IPS DF 4.7 (cell line): Measurements from ENCODE around the gene FNDC3B.
"Not testable (repeated sequence)": the region's sequence is repeated elsewhere in the genome, so short reads cannot be mapped to it uniquely, and the experiment has no call there.

Experiments
- DNase-seq: peaks from one replicate; pipeline ENCODE4 v3.0.0-alpha.2; 2013; ENCODE audit warnings: low spot score; ENCODE audit errors: extremely low read depth

The FNDC3B gene

DNA sequence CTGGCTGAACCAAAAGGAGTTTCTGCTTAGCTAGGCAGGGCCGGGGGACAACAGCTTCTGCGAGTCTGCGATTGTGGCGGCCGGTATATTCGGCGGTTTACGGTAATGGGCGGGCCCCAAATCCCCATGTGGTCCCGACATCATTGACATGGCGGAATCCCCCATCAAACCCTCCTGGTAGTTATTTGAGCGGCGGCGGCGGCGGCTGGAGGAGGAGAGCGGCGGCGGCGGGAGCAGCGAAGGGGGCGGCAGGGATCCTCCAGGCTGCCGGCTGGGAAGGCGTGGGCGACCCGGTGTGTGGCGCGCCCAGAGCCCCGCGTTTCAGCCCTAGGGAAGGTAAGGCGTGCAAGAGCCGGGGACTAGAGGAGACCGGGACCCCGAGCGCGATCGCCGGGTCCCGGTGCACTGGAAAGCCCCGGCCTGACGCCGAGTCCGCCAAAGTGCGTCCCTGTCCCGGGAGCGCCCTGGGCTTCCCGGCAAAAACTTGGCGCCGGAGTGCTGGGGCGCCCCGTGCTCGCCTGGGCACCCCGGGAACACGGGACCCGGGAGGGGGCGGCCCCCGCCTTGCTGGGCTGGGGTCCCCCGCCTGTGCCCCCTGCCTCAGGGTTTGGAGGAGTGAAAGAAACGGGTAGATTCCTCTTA is at the start of gene FNDC3B:
FNDC3B (plus strand) TSS at position 143 of the 642 bp plus-strand sequence. CDS start 72,902 bp downstream, outside the sequence.
- DNase-seq: no peak

DNA sequence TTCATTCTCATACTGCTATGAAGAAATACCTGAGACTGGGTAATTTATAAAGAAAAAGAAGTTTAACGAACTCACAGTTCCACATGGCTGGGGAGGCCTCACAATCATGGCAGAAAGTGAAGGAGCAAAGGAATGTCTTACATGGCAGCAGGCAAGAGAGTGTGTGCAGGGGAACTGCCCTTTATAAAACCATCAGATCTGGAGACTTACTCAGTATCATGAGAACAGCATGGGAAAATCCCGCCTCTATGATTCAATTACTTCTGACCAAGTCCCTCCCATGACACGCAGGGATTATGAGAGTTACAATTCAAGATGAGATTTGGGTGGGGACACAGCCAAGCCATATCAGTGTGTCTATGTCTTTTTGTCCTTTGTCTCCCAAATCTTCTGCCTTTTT is 49.1 kb upstream of the FNDC3B start:
- not testable (repeated sequence) for DNase-seq

- DNase-seq: no peak
Observed at GRCh38 chr3:171991166-171991565, 48.2 kb upstream of the FNDC3B start.

DNA sequence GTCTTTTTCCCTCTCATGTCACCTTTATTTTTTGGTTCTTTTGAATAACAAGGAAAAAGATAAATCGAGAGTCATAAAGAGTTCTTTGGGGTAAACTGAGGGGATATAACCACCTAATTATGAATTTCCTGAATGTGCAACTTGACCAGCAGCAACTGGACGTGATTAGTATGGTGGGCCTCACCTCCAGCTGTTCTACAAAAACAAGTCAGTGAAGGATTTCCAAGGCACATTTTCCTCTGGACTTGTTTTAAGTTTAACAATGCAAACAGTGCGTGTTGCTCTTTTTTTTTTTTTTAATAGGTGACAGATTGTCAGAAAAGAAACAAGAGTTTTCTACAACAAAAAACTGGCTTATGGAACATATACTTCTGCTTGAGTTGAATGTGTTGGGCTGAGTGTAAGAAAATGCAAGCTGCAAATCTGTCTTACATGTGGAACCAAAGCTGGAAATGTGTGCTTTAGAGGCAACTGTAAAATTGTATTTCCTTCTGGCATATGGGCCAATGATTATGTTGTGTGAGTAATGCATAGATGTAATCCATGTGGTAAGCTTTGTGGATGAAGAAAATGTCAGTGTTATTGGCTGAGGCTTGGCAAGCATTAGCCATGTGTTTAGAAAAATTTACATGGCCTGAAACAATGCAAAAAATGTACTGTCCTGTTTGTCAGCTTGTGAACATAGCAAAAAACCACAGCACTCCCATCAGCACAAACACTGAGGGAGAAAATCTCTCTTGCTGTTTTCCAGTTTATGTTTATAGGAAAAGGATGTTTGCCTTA is 44.5 kb upstream of the FNDC3B start:
- DNase-seq: no peak

- DNase-seq: no peak
Observed at GRCh38 chr3:171995486-171995885, 43.9 kb upstream of the FNDC3B start.

- DNase-seq: no peak
Observed at GRCh38 chr3:171996178-171996817, 43.1 kb upstream of the FNDC3B start.

- not testable (repeated sequence) for DNase-seq
Observed at GRCh38 chr3:171998731-171999130, 40.6 kb upstream of the FNDC3B start.

DNA sequence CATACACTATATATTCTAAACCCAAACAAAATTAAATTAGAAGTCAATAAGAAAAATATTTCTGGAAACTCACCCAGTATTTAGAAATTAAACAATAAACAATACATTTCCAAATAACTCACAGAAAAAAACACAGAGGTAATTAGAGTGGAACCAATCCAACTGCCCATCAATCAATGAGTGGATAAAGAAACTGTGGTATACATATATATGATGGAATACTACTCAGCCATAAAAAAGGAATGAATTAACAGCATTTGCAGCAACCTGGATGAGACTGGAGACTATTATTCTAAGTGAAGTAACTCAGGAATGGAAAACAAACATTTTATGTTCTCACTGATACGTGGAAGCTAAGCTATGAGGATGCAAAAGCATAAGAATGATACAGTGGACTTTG is 37.8 kb upstream of the FNDC3B start:
- DNase-seq: not testable (repeated sequence)

- DNase-seq: no peak
Observed at GRCh38 chr3:172002512-172003078, 36.8 kb upstream of the FNDC3B start.

DNA sequence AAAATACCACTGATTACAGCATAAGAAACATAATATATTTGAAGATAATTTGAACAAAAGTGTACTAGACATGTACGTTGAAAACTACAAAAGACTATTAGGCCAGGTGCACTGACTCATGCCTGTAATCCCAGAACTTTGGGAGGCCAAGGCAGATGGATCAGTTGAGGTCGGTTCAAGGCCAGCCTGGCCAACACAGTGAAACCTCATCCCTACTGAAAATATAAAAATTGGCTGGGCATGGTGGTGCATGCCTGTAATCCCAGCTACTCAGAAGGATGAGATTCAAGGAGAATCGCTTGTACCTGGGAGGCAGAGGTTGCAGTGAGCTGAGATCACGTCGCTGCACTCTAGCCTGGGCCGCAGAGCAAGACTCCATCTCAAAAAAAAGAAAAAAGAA is 36.2 kb upstream of the FNDC3B start:
- no peak for DNase-seq

DNA sequence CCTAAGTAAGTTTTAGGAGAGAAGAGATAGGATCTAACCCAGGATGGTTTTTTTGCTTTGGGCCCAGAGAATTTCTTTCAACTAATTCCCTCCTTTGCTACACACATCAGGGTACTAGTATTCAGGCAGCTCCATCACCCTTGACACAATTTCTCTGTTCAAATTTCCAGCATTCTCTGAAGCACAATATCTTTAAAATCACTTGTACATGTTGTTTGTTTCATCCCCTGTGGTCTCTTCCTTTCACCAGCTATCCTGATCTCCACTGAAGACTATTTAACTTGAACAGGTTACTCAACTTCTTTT is 32.4 kb upstream of the FNDC3B start:
- no peak for DNase-seq

DNA sequence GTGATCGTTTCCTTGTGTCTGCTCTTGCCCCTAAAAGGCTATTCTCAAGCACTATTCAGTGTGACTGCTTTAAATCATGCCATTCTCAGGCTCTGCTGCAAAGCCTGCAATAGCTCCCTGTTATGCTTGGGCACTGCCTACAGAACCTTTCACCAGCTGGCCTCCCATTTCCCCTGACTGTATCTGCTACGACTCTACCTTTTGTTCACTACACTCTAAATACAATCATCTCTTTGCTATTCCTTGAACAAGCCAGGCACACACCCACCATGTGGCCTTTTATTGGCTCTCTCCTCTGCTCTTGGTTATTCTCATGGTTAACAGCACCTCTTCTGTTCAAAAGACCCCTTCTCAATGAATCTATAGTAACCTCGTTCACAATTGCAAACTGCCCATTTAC is 29.6 kb upstream of the FNDC3B start:
- DNase-seq: no peak

DNA sequence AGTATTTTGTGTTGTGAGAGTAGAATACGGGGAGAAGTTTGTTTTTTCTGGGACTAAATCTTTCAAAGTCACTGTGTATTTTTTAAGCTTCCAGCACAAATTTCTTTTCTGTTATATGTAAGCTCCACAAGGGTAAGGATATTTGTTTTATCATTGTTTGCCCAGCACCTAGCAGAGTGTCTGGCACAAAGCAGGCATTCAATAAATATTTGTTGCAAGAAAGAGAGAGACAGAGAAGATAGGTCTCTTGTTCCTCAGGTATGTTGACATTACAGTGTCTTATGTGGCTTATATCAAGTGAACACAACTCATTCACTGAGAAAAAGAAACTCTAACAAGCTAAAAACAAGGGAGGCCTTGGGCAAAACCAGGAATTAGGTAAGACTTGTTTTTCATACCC is 26.6 kb upstream of the FNDC3B start:
- DNase-seq: no peak

GRCh38 chr3:172014145-172014544 is 25.2 kb upstream of the FNDC3B start:
- DNase-seq: no peak

DNA sequence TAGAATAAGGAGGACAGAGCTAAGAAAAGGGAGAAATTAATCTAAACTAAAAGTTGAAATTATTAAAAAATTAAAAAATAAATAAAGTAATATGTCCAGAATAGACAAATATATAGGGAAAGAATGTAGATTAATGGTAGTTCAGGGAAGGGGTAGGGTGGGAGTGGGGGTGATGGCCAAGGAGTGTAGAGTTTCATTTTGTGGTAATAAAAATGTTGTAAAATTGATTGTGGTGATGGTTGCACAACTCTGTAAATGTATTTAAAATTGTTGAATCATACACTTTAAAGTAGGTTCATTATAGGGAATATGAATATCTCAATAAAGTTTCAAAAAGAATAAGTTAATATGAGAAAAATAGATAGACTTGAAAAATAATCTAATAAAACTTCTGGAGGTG is 21.0 kb upstream of the FNDC3B start:
- no peak for DNase-seq

GRCh38 chr3:172020763-172021162 is 18.6 kb upstream of the FNDC3B start:
- no peak for DNase-seq

DNA sequence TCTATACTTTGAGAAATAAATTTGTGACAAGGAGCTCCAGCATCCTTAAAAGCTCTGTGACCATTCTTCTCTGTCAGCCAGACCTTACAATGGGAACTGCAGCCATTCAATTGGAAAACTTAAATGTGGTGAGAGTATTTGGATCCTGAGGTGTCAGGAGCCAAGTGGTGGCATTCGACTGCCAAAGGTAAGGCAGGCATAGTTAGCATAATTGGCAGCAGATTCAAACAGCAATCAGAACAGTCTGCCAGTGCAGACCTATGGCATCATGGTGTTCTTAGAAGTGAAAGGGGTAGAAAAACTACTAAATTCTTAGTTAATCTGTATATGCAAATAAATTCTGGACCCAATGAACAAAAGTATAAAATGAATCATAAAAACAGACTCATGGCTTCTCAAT is 18.2 kb upstream of the FNDC3B start:
- DNase-seq: no peak

GRCh38 chr3:172021859-172022258 is 17.5 kb upstream of the FNDC3B start:
- DNase-seq: no peak

GRCh38 chr3:172023915-172024314 is 15.5 kb upstream of the FNDC3B start:
- DNase-seq: no peak

DNA sequence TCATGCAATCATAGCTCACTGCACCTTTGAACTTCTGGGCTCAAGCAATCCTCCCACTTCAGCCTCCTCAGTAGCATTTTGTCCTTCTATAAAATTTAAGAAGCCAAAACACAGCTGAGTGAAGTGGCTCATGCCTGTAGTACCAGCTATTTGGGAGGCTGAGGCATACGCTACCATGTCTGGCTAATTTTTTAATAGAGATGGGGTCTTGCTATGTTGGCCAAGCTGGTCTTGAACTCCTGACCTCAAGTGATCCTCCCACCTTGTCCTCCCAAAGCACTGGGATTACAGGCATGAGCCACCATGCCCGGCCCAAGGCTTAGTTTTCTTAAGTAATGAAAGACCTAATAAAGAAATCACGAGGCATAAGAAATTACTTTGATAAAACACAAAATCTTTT is 14.7 kb upstream of the FNDC3B start:
- DNase-seq: no peak

DNA sequence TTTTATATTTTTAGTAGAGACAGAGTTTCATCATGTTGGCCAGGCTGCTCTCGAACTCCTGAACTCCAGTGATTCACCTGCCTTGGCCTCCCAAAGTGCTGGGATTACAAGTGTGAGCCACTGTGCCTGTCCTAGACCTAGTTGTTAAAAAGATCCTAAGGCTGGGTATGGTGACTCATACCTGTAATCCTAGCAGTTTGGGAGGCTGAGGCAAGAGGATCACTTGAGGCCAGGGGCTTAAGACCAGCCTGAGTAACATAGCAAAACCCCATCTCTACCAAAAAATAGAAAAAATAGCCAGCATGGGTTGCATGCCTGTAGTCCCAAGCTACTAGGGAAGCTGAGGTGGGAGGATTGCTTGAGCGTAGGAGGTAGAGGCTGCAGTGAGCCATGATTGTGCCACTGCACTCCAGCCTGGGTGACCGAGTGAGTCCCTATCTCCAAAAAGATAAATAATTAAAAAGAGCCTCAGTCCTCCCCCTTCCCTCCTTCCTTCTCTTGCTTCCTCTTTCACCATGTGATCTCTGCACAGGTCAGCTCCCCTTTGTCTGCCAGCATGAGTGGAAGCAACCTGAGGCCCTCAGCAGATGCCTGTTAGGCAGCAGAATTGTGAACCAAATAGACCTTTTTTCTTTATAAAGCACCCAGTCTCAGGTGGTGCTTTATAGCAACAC is 9.8 kb upstream of the FNDC3B start:
- DNase-seq: no peak

- no peak for DNase-seq
Observed at GRCh38 chr3:172030181-172030580, 9.2 kb upstream of the FNDC3B start.
